Fibroblast of gingiva (primary cell): Measurements from ENCODE around the gene SNX27.
"Not testable (repeated sequence)": the region's sequence is repeated elsewhere in the genome, so short reads cannot be mapped to it uniquely, and the experiment has no call there.

ENCODE experiments used
- DNase-seq: peaks from one replicate; pipeline ENCODE4 v3.0.0-alpha.2; 2011; ENCODE audit warnings: low read depth

Gene SNX27

DNA sequence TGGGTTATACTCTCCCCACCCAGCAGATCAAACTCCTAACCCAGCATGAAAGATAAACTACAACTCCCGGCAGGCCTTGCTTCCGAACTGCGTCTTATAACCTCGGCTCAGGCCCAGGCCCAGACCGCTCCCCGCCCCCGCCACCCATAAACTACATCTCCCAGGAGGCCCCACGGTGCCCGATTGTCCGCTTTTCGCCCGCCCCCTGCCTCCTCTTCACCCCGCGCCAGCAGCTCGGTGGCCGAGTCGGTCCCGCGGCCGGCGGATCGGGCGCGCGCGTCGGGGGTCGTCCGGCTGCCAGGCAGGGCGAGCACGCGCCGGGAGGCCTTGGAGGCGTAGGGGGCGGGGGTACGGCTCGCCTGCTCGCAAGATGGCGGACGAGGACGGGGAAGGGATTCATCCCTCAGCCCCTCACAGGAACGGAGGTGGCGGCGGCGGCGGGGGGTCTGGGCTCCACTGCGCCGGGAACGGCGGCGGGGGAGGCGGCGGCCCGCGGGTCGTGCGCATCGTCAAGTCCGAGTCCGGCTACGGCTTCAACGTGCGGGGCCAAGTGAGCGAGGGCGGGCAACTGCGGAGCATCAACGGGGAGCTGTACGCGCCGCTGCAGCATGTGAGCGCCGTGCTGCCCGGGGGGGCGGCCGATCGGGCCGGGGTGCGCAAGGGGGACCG lies at the start of gene SNX27:
SNX27 (plus strand) TSS at position 219 of the 669 bp plus-strand sequence; CDS start at position 371, 152 bp downstream.
- DNase-seq = peak; percentile 91

DNA sequence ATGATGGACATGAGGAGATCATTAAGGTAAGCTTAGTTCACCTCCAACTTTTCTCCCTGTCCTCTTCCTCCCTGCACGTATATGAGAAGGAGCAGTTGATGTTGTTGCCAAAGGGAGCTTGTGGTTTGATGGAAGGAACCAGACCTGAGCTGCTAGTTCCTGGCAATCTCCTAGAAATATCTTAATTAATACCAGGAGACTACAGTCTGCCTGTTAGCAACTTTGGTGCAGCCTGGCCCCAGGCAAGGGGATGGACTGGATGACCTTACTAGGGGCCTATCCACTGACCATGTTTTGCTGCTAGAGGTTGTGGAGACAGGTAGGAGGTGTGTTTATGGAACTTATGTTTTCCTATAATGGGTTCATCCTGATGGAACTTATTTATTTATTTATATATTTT lies 49.2 kb upstream of the SNX27 start:
- peak; percentile 13 for DNase-seq

DNA sequence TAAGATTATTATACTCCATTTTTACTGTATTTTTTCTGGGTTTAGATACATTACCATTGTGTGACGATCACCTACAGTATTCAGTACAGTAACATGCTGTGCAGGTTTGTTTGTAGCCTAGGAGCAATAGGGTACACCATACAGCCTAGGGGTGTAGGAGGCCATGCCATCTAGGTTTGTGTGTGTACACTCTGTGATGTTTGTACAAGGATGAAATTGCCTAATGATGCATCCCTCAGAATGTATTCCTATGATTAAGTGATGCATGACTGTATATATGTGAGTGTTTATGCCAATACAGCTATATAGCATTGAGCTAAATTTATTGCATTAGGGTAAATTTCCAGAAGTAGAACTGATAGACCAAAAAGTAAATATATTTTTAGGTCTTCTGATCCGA lies 48.5 kb upstream of the SNX27 start:
- no peak for DNase-seq

DNA sequence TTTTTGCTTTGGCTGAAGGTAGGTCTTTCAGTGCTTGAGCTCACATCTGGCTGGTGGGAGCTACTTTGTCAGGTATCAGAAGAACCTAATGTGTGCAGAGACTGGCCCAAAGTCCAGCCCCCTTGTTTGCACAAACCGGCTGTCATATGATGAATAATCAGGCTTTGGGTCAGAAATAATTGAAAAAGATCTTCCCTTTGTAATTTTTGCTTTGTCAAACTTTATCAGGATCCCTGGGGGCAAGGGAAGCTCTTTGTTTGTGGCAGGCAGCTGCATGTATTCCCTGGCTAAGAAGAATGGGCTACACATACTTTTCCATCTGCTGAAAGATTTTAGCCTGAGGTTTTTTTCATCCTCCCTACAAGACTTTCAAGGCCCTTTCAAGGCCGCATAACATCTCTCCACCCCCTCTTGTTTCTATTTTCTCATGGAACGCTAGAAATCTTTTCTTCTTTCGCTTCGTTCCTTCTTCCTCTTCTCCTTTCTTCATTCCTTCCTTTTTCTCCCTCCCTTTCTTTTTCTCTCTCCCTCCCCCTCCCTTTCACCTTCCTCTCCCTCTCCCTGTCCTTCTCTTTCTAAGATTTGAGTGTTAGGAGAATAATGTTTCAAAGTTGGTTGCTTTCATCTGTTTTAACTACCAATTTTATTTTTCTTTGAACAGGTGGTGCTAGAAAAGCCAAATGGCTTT lies 46.2 kb upstream of the SNX27 start:
- no peak for DNase-seq

DNA sequence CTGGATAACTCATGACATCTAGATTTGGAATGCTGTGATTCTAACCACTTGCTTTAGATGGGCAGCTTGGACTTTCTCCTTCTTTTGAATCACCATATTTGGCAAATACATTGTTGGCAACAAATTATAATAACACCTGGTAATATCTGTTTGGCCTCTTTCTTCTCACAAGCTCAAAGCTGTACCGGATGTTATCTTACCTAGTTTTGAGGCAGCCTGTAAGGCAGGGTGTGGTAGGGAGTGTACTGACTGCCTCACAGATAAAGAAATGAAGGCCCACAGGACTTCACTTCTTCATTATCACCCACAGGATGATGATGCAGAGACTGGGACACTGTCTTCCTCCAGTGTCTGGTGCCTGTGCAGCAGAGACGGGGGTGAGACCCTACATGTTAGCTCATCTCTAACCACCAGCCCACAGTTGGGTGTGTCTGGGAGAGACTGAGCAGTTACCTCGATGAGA lies 43.2 kb upstream of the SNX27 start:
- no peak for DNase-seq

DNA sequence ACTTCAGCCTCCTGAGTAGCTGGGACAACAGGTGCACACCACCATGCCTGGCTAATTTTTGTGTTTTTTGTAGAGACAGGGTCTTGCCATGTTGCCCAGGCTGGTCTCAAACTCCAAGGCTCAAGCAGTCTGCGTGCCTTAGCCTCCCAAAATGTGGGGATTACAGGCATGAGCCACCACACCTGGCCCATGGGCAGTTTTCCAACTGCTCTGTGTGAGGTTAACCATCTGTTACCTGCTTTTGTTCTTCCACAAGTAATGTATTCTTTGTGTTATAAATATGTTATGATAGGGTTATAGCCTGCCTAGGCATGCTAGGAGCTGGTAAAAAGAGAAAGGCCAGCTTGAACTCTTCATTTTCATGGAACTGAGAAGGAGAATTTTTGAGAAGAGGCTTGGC lies 41.0 kb upstream of the SNX27 start:
- DNase-seq = no peak

DNA sequence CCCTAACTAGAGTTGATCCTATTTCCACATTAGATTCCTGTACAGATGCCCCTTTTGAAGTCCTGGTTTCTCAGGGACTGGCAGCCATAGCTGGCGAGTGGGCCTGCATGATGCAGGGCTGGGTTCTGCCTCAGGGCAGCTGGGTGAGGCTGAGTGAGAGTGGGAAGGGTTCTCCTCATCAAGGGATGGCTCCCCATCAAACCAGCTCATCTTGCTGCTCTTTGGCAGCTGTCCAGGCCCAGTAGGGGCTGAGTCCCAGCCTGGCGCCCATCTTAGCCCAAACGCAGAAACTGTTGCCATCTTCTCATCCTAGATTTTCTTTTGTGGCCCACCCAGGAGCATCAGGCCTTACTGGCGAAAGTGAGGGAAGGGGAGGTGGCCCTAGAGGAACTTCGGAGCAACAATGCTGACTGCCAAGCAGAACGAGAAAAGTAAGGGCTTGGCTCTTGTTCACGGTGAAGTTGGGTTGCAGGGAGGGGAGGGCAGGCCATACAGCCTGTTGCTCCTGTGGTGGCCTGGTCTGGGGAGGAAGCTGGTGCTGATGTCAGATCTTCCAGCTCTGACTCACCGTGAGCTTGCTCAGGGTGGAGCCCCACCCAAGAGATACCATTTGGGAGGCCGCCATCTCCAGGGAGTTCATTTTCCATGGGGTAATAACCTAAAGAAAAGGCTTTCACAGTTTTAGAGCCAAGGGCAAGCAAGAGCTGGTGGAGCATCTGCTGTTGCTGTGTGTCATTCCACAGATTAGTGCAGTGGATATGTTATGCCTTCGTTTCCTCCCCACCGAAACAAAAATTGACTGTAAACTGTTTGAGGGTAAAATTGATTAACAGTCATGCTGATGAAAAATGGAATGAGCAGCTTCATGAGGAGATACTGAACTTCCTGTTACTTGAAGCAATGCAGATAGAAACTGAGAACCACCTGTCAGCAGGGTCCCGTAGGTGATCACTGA lies 37.0 kb upstream of the SNX27 start:
- DNase-seq = peak; percentile 63

DNA sequence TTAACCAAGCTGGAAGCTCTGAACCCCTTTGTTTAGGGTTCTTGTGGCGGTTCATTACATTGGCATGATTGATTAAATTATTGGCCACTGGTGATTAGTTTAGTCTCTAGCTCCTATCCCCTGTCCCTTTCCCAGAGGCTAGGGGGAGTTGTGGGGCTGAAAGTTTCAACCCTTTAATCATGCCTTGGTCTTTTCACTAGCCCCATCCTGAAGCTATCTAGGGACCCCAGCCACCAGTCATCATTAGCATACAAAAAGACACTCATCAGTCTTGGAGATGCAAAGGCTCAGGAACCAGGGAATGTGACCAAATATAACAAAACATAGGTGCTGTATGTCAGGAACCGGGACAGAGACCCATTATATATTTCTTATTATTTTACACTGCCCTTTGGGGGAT lies 34.7 kb upstream of the SNX27 start:
- no peak for DNase-seq

DNA sequence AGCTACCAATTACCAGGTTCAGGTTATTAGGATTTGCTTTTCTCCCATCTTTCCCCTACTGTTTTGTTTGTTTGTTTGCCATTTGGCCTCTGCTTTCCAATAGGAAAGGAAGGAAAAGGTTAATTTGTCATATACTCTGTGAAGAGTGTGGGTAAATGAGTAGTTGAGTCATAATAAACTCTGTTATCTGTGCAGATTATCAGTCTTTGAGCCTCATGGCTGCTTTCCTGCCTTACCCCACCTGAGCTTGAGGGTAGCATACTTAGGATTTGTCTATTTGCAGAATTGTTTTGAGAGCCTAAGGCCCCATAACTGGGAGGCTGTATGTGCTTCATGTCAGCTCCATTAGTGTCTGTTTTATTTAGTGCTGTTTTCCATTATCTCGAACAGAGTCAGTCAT lies 32.9 kb upstream of the SNX27 start:
- no peak for DNase-seq

DNA sequence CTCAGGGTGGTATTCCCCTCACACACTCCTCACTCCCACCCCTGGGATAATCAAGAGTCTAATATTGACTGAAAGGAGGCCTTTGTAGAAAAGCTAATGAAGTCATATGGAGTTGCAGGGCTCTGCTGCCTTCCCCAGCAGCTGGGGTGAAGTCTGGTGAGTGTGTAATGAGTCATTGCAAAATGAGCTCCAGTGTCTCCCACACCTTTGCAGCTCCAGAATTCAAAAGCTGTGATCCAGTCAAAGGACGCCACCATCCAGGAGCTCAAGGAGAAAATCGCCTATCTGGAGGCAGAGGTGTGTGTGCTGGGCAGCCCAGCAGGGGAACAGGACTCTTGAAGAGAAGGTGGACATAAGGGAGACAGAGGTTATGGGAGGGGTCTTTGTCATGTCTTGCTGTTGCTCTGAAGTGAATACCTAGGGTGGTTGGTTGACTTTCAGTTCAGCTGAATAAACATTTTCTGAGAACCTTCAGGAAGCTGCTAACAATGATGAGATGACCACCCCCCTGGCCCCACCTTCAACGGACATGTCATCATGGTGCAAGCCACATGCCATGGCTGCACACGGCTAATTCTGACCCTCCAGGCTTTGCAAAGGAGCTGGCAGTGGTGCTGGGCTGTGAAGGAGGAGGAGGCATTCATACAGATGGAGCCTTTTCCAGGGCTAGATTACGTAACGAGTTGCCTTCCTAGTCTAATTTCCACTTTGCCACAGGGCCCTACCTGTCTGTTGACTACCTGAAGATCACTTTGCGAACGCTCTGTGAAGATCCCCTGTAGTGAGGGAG lies 32.2 kb upstream of the SNX27 start:
- DNase-seq = no peak

DNA sequence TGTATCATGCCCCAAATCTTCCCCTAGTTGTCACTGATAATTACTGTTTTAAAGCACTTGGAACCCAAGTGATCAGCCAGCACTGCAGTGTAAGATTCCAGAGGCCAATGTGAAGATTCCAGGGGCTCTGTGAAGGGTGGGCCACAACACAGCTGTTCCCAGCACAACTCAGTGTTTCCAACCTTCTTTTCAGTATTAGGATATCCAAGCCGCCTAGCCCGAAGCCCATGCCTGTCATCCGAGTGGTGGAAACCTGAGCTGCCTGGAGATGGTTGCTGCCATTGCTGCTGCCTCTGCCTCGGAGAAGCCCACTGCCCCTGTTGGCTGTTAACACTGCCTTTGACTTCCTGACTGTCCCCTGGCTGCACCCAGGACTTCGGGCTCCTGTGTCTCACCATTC lies 30.4 kb upstream of the SNX27 start:
- no peak for DNase-seq

DNA sequence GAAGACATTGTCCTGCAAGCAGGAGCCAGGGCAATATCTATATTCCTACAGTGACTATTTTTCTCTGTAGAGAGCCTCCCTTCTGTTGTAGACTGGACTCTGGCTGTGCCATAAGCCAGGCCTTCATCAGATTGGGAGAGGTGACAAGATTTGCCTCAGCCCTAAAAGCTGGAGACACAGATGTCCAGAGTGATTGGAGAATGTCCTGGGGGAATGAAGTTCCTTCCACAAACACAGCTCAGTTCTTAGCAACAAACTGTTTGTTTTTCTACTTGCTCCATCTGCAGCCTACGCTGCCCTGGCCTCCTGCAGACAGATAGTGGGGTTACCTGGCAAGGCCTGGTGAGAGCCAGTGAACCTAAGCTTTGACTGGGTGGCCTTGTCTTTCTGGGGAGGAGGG lies 29.9 kb upstream of the SNX27 start:
- no peak for DNase-seq

DNA sequence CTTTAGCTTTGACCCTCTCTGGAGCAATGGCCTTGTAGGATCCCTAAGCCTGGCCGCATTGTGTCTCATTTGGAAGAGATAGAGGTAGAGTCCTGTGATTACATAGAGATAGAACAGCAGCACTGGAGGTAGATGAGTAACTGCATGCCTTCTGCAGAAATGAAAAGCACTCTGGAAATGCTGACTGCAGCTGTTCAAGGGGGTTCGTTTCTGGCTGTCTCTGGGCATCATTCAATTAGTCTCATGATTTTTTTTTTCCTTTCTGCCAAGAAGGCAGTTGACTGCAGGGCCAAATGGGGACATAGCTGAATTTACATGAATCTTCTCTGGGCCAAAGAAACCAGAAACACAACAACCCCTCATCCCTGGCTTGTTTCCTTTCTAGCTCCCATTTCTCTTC lies 28.1 kb upstream of the SNX27 start:
- DNase-seq = no peak

DNA sequence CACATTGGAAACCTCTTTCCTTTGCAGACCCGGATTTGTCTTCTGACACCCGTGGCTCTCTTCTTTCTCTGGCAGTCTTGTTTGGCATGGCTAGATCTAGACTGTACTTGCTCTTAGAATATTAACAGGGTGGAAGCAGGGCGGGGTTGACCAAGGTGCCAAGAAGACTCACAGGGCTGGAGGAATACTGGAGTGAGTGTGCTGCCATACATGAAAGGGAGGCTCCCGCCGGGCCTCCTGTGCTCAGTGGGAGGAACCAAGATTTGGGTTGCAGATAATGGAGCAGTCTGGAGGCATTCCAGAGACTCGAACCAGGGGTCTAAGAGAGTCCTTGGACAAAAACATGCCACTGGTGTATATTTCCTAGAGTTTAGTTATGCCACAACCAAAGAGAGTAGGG lies 27.6 kb upstream of the SNX27 start:
- no peak for DNase-seq

DNA sequence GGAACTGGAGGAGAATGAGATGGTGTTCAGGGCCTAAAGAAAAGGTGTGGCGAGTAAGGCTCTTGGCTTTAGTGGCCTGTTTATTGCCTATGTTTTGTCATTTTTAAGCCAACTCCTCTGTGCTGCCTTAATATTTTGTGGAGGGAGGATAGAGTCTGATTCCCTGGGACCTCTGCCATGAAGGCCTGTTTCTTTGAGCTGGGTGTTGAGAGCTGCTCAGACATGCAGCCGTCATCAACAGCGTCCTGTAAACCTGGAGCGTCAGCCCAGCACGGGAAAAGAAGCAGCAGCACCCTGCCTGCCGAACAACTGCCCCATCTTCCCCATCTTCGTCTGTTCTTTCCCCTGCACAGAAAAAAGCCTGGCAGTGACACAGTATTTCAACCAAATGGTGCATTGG lies 27.1 kb upstream of the SNX27 start:
- no peak for DNase-seq

DNA sequence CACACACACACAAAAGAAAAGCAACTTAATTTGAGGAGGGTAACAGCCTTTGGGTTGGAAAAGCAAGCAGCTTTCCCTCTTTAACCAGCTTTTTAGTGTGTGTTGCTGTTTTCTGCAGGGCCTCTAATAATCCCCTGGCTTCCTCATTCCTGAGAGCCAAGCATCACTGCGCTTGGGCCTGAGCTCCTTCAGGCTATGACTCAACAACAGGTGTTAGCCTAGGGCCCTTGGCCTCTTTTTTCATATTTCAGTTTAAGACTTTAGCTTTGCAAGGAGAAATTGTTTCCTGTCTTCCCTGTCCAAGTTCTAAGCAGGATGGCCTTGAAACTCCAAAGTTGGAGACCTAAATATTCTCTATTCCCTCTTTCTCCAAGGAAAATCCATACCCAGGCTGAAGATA lies 26.2 kb upstream of the SNX27 start:
- DNase-seq = no peak

DNA sequence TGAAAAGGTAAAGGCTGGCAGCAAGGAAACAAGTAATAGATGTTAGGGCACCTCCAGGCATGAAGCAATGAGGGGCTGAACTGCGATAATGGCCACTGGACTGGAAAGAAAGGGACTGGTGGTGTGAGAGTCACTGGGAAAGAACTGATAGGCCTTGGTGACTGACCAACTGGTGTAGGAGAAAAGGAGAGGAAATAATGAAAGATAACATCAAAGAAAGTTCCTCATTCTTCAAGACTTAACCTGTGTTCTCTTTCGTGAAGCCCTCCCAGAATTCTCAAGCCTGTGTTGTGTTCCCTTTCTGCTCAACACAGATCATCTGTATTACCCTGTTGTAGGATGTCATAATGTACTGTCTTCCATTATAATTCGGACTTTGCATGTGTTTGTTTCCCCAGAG lies 20.9 kb upstream of the SNX27 start:
- no peak for DNase-seq

DNA sequence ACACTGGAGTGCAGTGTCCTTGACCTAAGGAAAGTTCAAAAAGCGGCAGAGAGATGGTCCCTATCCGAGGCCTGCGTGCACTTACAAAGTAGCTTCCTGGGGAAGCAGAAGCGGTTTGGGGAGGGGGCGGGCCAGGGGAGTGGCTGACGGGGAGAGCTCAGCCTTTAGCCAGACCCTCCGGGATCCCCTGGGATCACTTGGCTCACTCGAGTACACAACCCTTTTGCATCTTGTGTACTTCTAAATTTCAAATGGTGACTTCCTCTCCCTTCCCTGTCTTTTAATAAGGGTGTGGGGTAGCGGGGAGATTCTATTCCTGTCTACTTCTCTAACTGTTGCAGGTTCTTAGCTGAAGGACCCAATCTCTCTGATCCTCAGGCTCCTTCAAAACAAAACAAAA lies 18.1 kb upstream of the SNX27 start:
- no peak for DNase-seq

DNA sequence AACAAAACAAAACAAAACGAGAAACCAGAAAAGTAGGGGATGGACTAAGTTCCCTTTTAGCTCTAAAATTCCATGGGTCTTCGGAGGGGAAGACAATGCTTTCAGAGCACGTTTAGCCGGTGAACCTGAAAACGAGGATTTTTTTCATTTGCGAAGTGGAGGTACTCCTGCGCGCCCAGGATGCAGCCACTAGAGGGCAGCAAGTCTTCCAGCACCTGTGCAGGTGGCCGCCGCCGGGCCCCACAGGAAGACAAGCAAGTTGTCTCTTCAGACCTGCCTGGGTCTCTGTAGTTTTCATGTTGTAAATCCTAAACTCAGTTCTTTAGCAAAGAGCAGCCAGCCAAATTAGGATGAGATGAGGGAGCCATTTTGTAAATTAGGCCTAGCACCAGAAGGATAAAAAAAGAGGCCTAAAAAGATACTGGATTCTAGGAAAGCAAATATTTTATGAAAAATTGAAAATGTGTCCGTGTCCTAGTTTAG lies 17.7 kb upstream of the SNX27 start:
- peak; percentile 14 for DNase-seq

DNA sequence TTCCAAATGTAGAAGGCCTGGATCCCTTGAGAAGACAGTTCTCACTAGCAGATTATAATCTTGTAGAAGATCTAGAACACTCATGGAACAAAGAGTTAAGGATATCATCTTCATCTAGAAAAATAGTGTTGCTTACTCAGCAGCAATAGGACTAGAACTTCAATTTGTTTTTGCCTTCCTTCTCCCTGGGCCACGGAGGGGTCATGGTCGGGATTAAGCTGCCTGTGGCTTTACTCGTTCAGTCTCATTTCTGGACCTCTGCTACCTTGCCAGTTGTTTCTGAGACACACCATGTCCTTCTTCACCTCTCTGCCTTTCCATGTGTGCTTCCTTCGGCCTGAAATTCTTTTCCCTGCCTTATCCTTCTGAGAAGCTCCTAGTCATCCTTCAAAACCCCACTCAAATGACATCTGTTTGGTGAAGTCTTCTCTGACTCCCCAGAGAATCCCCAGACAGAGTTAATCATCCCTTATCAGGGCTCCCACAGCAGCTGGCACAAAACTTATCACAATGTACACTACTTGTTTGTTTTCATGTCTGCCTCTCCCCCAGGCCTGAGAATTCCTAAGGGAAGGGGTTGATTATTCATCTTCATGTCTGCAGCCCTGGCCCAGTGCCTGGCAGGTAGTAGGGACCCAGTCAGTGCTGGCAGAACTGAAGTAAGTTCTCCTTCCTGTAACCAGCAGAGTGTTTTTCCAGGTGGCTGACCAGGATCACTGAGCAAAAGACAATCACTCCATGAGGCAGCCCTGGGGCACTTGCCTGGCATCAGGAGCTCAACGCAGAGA lies 15.5 kb upstream of the SNX27 start:
- DNase-seq = no peak

DNA sequence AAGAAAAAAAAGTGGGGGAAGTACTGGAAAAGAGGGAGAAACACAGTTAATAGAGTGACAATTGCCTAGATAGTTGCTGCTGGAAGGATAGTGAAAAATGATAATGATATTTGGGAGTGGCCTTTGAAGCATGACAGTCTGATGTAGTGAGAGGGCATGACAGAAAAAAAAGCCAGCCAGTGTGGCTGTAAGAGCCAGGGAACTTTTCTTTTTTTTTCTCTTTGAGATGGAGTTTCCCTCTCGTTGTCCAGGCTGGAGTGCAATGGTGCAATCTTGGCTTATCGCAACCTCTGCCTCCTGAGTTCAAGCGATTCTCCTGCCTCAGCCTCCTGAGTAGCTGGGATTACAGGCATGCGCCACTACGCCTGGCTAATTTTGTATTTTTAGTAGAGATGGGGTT lies 9.3 kb upstream of the SNX27 start:
- not testable (repeated sequence) for DNase-seq
